Bronchial epithelial cell (primary cell): ENCODE measurements around the gene MAP3K5. TPM values are rescaled to one million over a fixed set of nuclear protein-coding genes. Genes with fewer than 3 reads are reported as not detected.

Experiments
- DNase-seq: peaks from one replicate; pipeline ENCODE4 v3.0.0-alpha.2; 2010; ENCODE audit warnings: low read depth
- FAIRE-seq: peaks from 2 replicates; lab custom pipeline; 2011; peaks lifted over from hg19 to GRCh38; lab: Jason Lieb, UNC
- H3K27me3 ChIP-seq: 2 replicates; pipeline ENCODE4 v1.5.1; 2011; ENCODE audit warnings: low read length; ENCODE audit not compliant: control insufficient read depth, insufficient read depth
- H3K36me3 ChIP-seq: 2 replicates; pipeline ENCODE4 v1.5.1; 2011; ENCODE audit warnings: low read length; ENCODE audit not compliant: control insufficient read depth, insufficient read depth
- H3K4me3 ChIP-seq: 2 replicates; pipeline ENCODE4 v1.5.1; 2011; ENCODE audit warnings: mild to moderate bottlenecking, low read depth, low read length, control low read depth
- CTCF ChIP-seq: IDR thresholded peaks from 2 replicates; pipeline ENCODE4 v1.5.1; 2011; ENCODE audit warnings: mild to moderate bottlenecking, moderate library complexity, low read length, control low read depth, inconsistent platforms; ENCODE audit not compliant: insufficient read depth, severe bottlenecking
- total RNA-seq: library from RNA; depleted of rRNA; stranded (reverse); fragments of >200 nt; gene quantifications from 2 replicates; pipeline ENCODE4 v1.2.1, GENCODE V29; 2014

MAP3K5 gene
- total RNA-seq, 1 donor from 2014 or later: 8.2 TPM

- DNase-seq (no peak), FAIRE-seq (no peak)
- no peaks in the 10 kb centered on the region for H3K27me3 ChIP-seq
- no peaks in the 10 kb centered on the region for H3K36me3 ChIP-seq
- H3K4me3 ChIP-seq: no peak overlapping the region
- no peak for TF ChIP-seq CTCF
These were observed 192.8 kb downstream of the MAP3K5 start for GRCh38 chr6:136599329-136600011.

GRCh38 chr6:136598048-136598447 lies 194.2 kb downstream of the MAP3K5 start:
- H3K27me3 ChIP-seq: no peaks in the 10 kb centered on the region
- H3K4me3 ChIP-seq: no peak overlapping the region
- TF ChIP-seq CTCF: no peak
- no peaks in the 10 kb centered on the region for H3K36me3 ChIP-seq
- FAIRE-seq (no peak), DNase-seq (no peak)

GRCh38 chr6:136594671-136595070 lies 197.6 kb downstream of the MAP3K5 start:
- no peak overlapping the region for H3K4me3 ChIP-seq
- no peak for TF ChIP-seq CTCF
- FAIRE-seq: no peak

GRCh38 chr6:136593748-136594490 lies 198.4 kb downstream of the MAP3K5 start:
- H3K27me3 ChIP-seq: no peaks in the 10 kb centered on the region
- peak; percentile 98 for DNase-seq
- no peak for TF ChIP-seq CTCF
- no peaks in the 10 kb centered on the region for H3K36me3 ChIP-seq
- no peak for FAIRE-seq
- H3K4me3 ChIP-seq: no peak overlapping the region

More at GRCh38 chr6:136594671-136595070, 197.6 kb downstream of the MAP3K5 start:
- DNase-seq: no peak
- Histone ChIP-seq H3K36me3 (no peaks in the 10 kb centered on the region), H3K27me3 (no peaks in the 10 kb centered on the region)

- FAIRE-seq (no peak), DNase-seq (peak; percentile 71)
- TF ChIP-seq CTCF: no peak
- Histone ChIP-seq H3K36me3 (no peaks in the 10 kb centered on the region), H3K4me3 (no peak overlapping the region), H3K27me3 (no peaks in the 10 kb centered on the region)
These were observed 199.2 kb downstream of the MAP3K5 start for GRCh38 chr6:136592930-136593673.
